Stimulated activated naive CD4-positive, alpha-beta T cell treated with Interleukin-2 at 50 U/mL for 16 hours (primary cell): ENCODE data around the gene ERAL1.
"Not testable (repeated sequence)": the region's sequence is repeated elsewhere in the genome, so short reads cannot be mapped to it uniquely, and the experiment has no call there.

Source experiments
- DNase-seq: peaks from one replicate; lab custom pipeline; 2025; lab: John Stamatoyannopoulos, UW

ERAL1 gene

GRCh38 chr17:28853295-28853694, 1.5 kb upstream of the ERAL1 start:
- DNase-seq: no peak

GRCh38 chr17:28855336-28855679, 492 bp downstream of the ERAL1 start:
- DNase-seq: no peak

GRCh38 chr17:28856028-28856574, 1.3 kb downstream of the ERAL1 start:
- DNase-seq: no peak

GRCh38 chr17:28857905-28858800, 3.3 kb downstream of the ERAL1 start:
- no peak for DNase-seq

- DNase-seq: no peak
Observed at GRCh38 chr17:28858801-28859355, 4.1 kb downstream of the ERAL1 start.

GRCh38 chr17:28860363-28860808, 5.6 kb downstream of the ERAL1 start:
- DNase-seq: no peak

GRCh38 chr17:28861393-28862203, 6.8 kb downstream of the ERAL1 start:
- DNase-seq: no peak

- DNase-seq: no peak
Observed at GRCh38 chr17:28862561-28862960, 7.7 kb downstream of the ERAL1 start.

GRCh38 chr17:28863953-28864352, 9.1 kb downstream of the ERAL1 start:
- no peak for DNase-seq

- no peak for DNase-seq
Observed at GRCh38 chr17:28864991-28865849, 10.4 kb downstream of the ERAL1 start.

- no peak for DNase-seq
Observed at GRCh38 chr17:28865946-28866752, 11.3 kb downstream of the ERAL1 start.

GRCh38 chr17:28867276-28867675, 12.5 kb downstream of the ERAL1 start:
- no peak for DNase-seq

- DNase-seq: no peak
Observed at GRCh38 chr17:28871056-28871579, 16.3 kb downstream of the ERAL1 start.

- no peak for DNase-seq
Observed at GRCh38 chr17:28873839-28874238, 19.0 kb downstream of the ERAL1 start.

GRCh38 chr17:28874750-28875149, 19.9 kb downstream of the ERAL1 start:
- DNase-seq: no peak

- DNase-seq: no peak
Observed at GRCh38 chr17:28875848-28876550, 21.2 kb downstream of the ERAL1 start.

- not testable (repeated sequence) for DNase-seq
Observed at GRCh38 chr17:28877150-28877711, 22.4 kb downstream of the ERAL1 start.

GRCh38 chr17:28878158-28878910, 23.5 kb downstream of the ERAL1 start:
- no peak for DNase-seq

- no peak for DNase-seq
Observed at GRCh38 chr17:28878981-28879380, 24.2 kb downstream of the ERAL1 start.
